IPS-18a (cell line): Measurements from ENCODE around the gene KLF2.

ENCODE experiments used
- H3K27ac ChIP-seq: one replicate; pipeline ENCODE4 v1.5.1; 2013; ENCODE audit warnings: low read length
- H3K27me3 ChIP-seq: one replicate; pipeline ENCODE4 v1.6.1; 2013; ENCODE audit warnings: mild to moderate bottlenecking, low read length; ENCODE audit not compliant: control insufficient read depth, insufficient read depth
- H3K36me3 ChIP-seq: one replicate; pipeline ENCODE4 v1.6.1; 2013; ENCODE audit warnings: low read depth, low read length; ENCODE audit not compliant: control insufficient read depth
- H3K4me1 ChIP-seq: one replicate; pipeline ENCODE4 v1.6.1; 2013; ENCODE audit warnings: low read depth, low read length; ENCODE audit not compliant: control insufficient read depth
- H3K4me3 ChIP-seq: one replicate; pipeline ENCODE4 v1.5.1; 2013; ENCODE audit warnings: low read length
- H3K9ac ChIP-seq: one replicate; pipeline ENCODE4 v1.6.1; 2013; ENCODE audit warnings: mild to moderate bottlenecking, low read length, moderate library complexity
- H3K9me3 ChIP-seq: one replicate; pipeline ENCODE4 v1.6.1; 2013; ENCODE audit warnings: low read depth, low read length; ENCODE audit not compliant: control insufficient read depth

Gene KLF2

DNA sequence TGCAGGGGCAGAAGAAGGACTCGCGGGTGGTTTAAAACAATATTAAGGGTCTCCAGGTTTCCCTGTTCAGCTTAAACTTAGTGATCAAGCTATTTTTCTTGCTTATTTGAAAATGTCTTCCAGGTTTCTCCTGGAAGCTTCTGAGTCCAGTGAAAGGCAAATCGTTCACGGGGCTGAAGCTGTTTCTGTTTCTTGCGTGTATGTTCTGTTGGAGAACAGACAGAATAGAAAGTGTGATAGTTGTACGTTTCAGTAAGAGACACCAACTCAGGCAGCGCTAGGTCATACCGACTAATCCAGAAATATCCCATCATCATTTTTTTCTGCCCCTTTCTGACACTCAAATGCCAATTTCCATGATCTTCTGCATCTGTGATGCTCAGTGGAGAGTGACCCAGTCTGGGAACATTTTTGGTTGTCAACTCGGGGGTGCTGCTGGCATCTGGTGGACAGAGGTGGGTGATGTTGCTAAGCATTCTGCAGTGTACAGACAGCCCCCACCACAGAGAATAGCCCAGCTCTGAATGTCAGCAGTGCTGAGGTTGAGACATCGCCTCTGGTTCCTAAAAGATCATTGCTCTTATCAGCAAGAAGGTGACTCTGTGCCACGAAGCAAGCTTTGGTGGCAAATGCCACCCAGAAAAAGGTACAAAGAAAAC lies 4.3 kb downstream of the KLF2 start:
- H3K27ac ChIP-seq = no peak overlapping the region
- no peaks in the 10 kb centered on the region for H3K9me3 ChIP-seq
- H3K27me3 ChIP-seq = peaks cover 63% of the 10 kb centered on the region
- H3K9ac ChIP-seq = no peak overlapping the region
- no peaks in the 10 kb centered on the region for H3K36me3 ChIP-seq
- H3K4me3 ChIP-seq = no peak overlapping the region
- H3K4me1 ChIP-seq = peaks cover 4% of the 10 kb centered on the region

DNA sequence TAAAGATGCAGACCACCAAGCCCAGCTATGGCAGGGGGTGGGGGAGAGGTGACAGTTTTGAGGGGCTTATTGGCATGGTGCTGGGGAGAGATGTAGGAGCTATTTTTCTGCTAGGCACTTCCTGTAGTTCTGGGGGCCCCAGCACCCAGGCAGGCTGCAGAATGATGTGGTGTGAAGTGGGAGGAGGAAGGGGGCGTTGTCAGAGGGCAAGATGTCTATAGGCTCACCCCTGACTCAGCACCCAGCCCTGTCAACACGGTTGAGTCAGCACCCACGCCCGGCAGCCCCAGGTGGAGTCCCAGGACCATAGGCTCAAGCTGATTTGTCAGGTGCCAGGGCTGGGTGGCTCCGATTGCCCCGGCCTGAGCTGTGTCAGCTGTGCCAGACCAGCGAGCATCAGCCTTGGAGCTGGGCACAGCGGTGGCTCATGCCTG lies 5.8 kb downstream of the KLF2 start:
- Histone ChIP-seq H3K4me1 (peaks cover 4% of the 10 kb centered on the region), H3K27ac (no peak overlapping the region), H3K27me3 (peaks cover 50% of the 10 kb centered on the region), H3K36me3 (no peaks in the 10 kb centered on the region), H3K9ac (no peak overlapping the region), H3K4me3 (no peak overlapping the region), H3K9me3 (no peaks in the 10 kb centered on the region)

DNA sequence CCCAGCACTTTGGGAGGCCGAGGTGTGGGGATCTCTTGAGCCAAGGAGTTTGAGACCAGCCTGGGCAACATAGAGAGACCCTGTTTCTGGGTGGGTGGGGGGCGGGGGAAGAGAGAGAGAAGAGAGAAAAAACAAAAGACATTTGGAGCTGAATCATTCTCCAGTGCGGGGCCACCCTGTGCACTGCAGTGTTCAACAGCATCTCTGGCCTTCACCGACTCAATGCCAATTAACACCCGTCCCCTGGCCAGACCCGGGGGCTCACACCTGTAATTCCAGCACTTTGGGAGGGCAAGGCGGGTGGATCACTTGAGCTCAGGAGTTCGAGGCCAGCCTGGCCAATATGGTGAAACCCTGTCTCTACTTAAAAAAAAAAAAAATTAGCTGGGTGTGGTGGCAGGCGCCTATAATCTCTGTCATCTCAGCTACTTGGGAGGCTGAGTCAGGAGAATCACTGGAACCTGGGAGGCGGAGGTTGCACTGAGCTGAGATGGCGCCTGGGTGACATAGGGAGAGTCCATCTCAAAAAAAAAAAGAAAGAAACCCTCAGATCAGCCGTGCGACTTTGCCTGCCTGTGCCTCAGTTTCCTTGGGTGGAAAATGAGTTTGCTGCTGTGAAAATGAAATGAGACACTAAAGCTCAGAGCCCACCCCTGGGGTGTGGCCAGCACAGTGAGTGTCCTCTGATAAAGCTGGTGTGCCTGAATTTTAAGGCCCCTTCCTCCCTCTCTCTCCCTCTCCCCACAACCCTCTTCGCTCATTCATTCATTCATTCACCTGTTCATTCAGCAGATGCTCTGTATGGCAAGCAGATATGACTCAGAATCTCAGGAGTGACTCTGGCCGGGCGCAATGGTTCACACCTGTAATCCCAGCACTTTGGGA lies 6.4 kb downstream of the KLF2 start:
- no peak overlapping the region for H3K27ac ChIP-seq
- H3K9ac ChIP-seq = no peak overlapping the region
- H3K9me3 ChIP-seq = no peaks in the 10 kb centered on the region
- peaks cover 4% of the 10 kb centered on the region for H3K4me1 ChIP-seq
- H3K4me3 ChIP-seq = no peak overlapping the region
- H3K27me3 ChIP-seq = peaks cover 45% of the 10 kb centered on the region
- H3K36me3 ChIP-seq = no peaks in the 10 kb centered on the region

DNA sequence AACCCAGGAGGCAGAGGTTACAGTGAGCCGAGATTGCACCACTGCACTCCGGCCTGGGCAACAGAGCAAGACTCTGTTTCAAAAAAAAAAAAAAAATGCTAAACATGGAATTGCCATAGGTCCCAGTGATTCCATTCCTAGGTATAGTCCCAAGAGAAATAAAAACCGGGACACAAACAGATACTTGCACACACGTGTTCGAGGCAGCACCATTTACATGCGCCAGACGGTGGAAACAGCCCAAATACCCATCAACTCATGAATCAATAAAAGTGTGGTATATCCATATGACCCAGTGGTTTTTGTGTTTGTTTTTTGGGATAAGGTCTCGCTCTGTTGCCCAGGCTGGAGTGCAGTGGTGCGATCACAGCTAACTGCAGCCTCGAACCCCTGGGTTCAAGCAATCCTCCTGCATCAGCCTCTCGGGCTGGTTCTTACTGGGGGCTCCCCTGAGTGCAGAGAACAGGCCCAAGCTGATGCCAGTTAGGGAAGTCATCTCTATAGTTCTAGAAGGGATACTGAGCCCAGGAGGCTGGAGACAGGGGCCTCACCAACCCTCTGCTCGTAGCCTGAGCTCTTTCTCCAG lies 8.5 kb downstream of the KLF2 start:
- peaks cover 24% of the 10 kb centered on the region for H3K27me3 ChIP-seq
- no peak overlapping the region for H3K27ac ChIP-seq
- H3K9me3 ChIP-seq = no peaks in the 10 kb centered on the region
- H3K4me3 ChIP-seq = no peak overlapping the region
- H3K4me1 ChIP-seq = no peaks in the 10 kb centered on the region
- no peak overlapping the region for H3K9ac ChIP-seq
- H3K36me3 ChIP-seq = no peaks in the 10 kb centered on the region

DNA sequence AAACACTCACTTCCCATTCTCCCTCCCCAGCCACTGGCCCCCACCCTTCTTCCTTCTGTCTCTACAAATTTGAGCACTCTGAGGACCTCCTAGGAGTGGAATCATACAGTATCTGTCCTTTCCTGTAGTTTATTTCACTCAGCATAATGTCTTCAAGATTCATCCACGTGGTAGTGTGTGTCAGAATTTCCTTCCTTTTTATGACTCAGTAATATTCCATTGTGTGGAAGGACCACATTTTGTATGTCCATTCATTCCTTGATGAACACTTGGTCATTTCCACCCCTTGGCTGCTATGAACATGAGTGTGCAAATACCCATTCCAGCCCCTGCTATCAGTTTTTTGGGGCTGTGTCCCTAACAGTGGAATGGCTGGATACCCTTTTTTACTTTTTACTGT lies 9.8 kb downstream of the KLF2 start:
- no peaks in the 10 kb centered on the region for H3K4me1 ChIP-seq

DNA sequence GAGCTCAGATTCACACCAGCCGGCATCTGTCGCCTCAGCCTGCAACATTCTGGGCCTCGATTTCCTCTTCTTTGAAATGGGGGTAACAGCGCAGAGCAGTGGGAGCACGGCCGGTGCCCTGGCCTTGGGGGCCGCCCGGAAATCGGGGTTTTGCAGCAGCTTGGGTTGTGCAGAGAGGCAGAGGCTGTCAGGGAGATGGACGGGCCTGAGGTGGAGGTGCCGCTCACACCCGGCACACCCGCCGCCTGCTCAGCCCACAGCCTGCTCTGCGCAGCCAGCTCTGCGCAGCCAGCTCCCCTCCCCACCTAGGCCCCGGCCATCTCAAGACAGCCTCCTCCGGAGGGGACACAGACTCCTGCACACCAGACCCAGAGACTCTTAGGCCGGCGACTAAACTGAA lies 10.6 kb downstream of the KLF2 start:
- H3K4me1 ChIP-seq = no peaks in the 10 kb centered on the region
- H3K27ac ChIP-seq = no peak overlapping the region
- peaks cover 3% of the 10 kb centered on the region for H3K27me3 ChIP-seq
- no peaks in the 10 kb centered on the region for H3K36me3 ChIP-seq
- no peak overlapping the region for H3K9ac ChIP-seq
- no peak overlapping the region for H3K4me3 ChIP-seq
- no peaks in the 10 kb centered on the region for H3K9me3 ChIP-seq

More for the DNA sequence above, 9.8 kb downstream of the KLF2 start:
- H3K36me3 ChIP-seq = no peaks in the 10 kb centered on the region
- no peak overlapping the region for H3K27ac ChIP-seq
- peaks cover 11% of the 10 kb centered on the region for H3K27me3 ChIP-seq
- H3K4me3 ChIP-seq = no peak overlapping the region
- no peaks in the 10 kb centered on the region for H3K9me3 ChIP-seq
- H3K9ac ChIP-seq = no peak overlapping the region

DNA sequence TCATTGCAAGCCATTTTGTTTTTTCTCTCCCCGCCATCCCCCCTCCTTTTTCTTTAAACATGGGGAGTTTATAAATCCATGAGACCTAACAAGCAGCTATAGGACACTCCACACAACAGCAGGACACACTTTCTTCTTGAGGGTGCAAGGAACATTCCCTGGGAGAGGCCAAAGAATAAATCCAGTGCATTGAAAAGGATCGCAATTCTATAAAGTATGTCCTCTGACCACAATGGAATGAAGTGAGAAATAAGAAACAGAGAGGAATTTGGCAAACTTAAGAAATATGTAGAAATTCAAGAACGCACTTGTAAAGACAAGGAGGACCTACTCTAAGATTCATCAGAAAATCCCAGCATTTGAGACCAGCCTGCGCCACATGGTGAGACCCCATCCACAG lies 11.9 kb downstream of the KLF2 start:
- H3K27me3 ChIP-seq = no peaks in the 10 kb centered on the region
- no peaks in the 10 kb centered on the region for H3K9me3 ChIP-seq
- no peaks in the 10 kb centered on the region for H3K36me3 ChIP-seq
- H3K4me3 ChIP-seq = no peak overlapping the region
- no peak overlapping the region for H3K9ac ChIP-seq
- no peaks in the 10 kb centered on the region for H3K4me1 ChIP-seq
- no peak overlapping the region for H3K27ac ChIP-seq

DNA sequence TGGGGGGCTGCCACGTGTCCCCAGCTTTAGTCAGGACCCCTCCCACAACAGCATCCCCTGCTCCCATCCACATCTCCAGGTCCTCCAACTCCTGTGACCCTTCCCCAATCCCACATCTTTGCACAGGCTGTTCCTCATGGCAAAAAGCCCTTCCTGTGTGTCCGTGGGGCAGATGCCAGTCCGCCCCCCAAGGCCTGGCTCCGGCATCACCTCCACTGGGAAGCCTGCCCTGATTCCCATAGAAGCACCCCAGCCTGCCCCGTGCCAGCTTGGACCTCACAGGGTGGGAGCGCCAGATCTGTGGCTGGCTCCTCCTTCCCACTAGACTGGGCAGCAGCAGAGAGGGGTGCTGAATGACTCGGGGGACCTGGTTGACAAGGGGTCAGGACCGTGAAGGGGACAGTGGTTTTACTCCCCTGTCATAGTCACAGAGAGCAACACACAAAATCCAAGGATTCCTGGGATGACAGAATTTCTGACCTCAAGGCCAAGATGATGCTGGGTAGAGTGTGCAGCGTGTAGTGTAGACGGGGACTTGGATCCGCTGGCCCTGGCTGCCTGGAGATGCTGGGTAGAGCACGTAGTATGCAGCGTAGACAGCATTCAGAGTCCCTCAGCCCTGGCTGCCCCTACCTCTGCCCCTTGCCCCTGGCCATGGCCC lies 13.3 kb downstream of the KLF2 start:
- no peaks in the 10 kb centered on the region for H3K4me1 ChIP-seq
- no peak overlapping the region for H3K4me3 ChIP-seq
- H3K27ac ChIP-seq = no peak overlapping the region
- H3K27me3 ChIP-seq = no peaks in the 10 kb centered on the region
- H3K9me3 ChIP-seq = no peaks in the 10 kb centered on the region
- no peaks in the 10 kb centered on the region for H3K36me3 ChIP-seq
- no peak overlapping the region for H3K9ac ChIP-seq

DNA sequence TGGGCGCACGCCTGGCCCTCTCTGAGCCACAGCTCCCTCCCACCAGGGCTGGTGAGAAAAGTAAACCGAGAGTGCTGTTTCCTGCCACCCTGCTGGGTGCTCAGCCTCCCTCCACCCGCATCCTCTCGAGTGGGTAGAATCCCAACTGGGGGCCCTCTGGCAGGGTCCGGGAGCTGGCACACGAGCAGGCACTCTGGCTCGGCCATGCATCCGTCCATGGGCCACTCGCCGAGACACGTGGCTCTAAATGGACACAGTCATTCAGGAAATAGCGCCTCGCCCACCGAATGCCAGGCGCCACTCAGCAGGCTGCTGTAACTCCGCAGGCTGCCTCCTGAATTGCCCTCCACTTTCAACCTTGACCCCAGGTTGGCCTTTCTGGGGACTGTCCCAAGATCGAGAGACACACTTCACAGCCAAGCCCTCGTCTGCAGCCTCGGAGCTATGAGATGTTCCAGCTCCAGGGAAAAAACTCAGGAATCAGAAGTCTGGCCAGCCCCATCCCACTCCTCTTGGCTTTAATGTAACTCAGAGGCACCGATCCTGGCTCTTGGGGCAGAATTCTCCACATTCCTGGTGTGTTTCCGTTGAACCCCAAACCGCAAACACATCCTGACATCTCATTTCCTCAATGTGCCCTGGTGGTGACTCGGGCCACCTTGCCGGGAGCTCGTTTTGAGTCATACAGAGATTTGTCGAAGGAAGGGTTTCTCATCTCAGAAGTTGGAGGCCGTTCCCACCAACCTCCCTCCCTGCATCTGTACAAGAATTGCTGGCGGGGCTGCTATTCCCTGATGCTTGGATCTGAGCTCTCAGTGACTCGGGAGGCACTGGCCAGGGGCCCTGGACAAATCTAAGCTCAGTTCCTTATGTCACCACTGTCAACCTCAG lies 14.1 kb downstream of the KLF2 start:
- no peaks in the 10 kb centered on the region for H3K4me1 ChIP-seq
- H3K27me3 ChIP-seq = no peaks in the 10 kb centered on the region
- no peaks in the 10 kb centered on the region for H3K9me3 ChIP-seq
- H3K36me3 ChIP-seq = no peaks in the 10 kb centered on the region
- H3K27ac ChIP-seq = no peak overlapping the region
- H3K4me3 ChIP-seq = no peak overlapping the region
- no peak overlapping the region for H3K9ac ChIP-seq

DNA sequence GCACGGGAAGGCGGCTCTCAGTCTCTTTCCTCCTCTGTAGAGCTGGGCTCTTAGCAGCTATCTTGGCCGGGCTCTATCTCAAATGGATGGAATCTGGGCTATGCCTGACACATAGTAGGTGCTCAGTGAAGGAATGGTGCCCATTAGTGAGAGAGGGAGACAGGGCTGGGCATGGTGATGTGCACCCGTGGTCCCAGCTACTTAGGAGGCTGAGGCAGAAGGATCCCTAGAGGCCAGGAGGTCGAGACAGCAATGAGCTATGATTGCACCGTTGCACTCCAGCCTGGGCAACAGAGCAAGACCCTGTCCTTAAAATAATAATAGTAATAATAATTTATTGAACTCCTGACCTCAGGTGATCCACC lies 14.7 kb downstream of the KLF2 start:
- no peaks in the 10 kb centered on the region for H3K36me3 ChIP-seq
- no peak overlapping the region for H3K9ac ChIP-seq
- H3K4me3 ChIP-seq = no peak overlapping the region
- no peak overlapping the region for H3K27ac ChIP-seq
- H3K9me3 ChIP-seq = no peaks in the 10 kb centered on the region
- H3K27me3 ChIP-seq = no peaks in the 10 kb centered on the region
- H3K4me1 ChIP-seq = no peaks in the 10 kb centered on the region

DNA sequence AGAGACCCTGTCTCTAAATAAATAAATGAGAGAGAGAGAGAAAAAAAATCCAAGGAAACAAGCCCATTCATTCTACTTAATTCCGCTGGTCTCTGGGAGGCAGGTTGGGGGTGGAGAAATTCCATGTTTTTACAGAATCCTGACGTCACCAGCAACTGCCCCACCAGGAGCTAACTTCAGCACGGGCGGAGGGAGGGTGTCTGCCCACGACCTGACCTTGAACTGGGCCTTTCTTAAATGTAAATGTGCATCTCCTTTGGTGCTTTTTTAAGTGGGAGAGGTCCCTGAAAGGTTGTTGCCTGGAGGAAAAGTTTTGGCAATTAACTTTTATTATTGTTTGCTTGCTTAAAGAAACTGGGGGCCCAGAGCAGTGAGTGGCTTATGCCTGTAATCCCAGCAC lies 15.5 kb downstream of the KLF2 start:
- Histone ChIP-seq H3K9me3 (no peaks in the 10 kb centered on the region), H3K9ac (no peak overlapping the region), H3K27me3 (no peaks in the 10 kb centered on the region), H3K4me3 (no peak overlapping the region), H3K27ac (no peak overlapping the region), H3K4me1 (no peaks in the 10 kb centered on the region), H3K36me3 (no peaks in the 10 kb centered on the region)
